PC-3 (cell line): ENCODE results near the gene SNCAIP.

ENCODE experiments used
- EZH2 ChIP-seq: fragments of 300-600 bp; sonication (generic); IDR thresholded peaks from one replicate; pipeline ENCODE4 v1.6.1; 2017; ENCODE audit warnings: antibody characterized with exemption, mild to moderate bottlenecking, low read length; ENCODE audit not compliant: unreplicated experiment
- EZH2phosphoT487 ChIP-seq: fragments of 300-600 bp; sonication (generic); IDR thresholded peaks from 2 replicates; pipeline ENCODE4 v1.6.1; 2018; ENCODE audit warnings: mild to moderate bottlenecking, antibody characterized with exemption, low read length, borderline replicate concordance
- TF ChIP-seq, protein P1 (sequence below): fragments of 300-600 bp; sonication (generic); conservative IDR thresholded peaks from 2 replicates; pipeline ENCODE4 v1.5.1; 2017; ENCODE audit warnings: antibody characterized with exemption, low read depth, mild to moderate bottlenecking, low read length

DNA sequence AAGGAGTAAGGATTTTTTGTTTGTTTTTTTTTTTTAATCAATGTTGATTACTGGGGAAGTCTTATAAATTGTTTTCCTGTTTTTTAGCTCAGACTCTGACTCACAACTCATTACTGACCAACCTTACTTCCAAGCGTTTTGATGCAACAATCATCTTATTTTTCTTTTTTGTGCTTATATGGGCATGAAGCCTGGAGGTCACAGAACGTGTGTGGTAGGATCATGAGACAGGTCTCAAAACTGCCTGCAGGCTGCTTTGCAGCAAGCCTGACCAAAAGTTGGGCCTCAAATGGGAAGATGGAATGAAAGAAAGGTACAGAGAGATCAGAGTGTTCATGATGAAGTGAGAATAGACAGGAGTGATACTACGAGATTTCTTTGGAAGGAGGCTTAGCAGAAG, 38.5 kb downstream of the SNCAIP start:
- TF ChIP-seq, protein P1, sequence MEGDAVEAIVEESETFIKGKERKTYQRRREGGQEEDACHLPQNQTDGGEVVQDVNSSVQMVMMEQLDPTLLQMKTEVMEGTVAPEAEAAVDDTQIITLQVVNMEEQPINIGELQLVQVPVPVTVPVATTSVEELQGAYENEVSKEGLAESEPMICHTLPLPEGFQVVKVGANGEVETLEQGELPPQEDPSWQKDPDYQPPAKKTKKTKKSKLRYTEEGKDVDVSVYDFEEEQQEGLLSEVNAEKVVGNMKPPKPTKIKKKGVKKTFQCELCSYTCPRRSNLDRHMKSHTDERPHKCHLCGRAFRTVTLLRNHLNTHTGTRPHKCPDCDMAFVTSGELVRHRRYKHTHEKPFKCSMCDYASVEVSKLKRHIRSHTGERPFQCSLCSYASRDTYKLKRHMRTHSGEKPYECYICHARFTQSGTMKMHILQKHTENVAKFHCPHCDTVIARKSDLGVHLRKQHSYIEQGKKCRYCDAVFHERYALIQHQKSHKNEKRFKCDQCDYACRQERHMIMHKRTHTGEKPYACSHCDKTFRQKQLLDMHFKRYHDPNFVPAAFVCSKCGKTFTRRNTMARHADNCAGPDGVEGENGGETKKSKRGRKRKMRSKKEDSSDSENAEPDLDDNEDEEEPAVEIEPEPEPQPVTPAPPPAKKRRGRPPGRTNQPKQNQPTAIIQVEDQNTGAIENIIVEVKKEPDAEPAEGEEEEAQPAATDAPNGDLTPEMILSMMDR, result no peak
- TF ChIP-seq EZH2 (no peak), EZH2phosphoT487 (no peak)
